ENCODE measurements around the gene ADAMTSL4. TPM values are rescaled to one million over a fixed set of nuclear protein-coding genes. Genes with fewer than 3 reads are reported as not detected.
"Not testable (repeated sequence)": the region's sequence is repeated elsewhere in the genome, so short reads cannot be mapped to it uniquely, and the experiment has no call there.

Gene ADAMTSL4
- polyA plus RNA-seq, 1 experiment, result 8.6 TPM

DNA sequence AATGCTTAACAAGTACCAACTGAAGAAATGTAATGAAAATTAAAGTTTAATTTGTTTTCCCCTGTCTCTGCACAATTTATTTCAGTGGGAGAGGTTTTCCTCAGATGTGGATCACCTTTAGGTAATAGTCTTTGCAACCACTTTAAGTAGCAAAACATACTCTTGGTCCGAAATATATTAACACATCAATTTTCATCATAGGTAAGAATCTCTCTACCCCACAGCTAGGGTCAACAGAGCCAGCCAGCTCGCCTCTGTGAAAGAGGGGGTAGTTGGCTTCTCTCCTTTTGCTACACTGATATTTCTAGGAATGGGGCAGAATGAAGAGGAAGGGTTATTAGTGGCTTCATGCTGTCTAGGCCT, 55.0 kb downstream of the ADAMTSL4 start:
- Histone ChIP-seq H3K36me3 (ENCODE audit: control insufficient read depth, insufficient read depth, low read length) (no peaks in the 10 kb centered on the region), H3K4me3 (ENCODE audit: low read depth, low read length) (no peak overlapping the region), H3K27me3 (ENCODE audit: control insufficient read depth, insufficient read depth, low read length) (no peaks in the 10 kb centered on the region)
- POLR2A ChIA-PET, result interaction anchor here (0.5 to 1.0 kb wide), 2 partner anchors 25 to 26 kb away, joined by 3 read pairs; partner anchors contain the start of genes ENSA and MCL1
- CTCF ChIA-PET, result interaction anchor here (1.0 kb wide), 1 partner anchor 44 kb away, joined by 4 read pairs; no protein-coding TSS in a partner anchor
- DNase-seq (ENCODE audit: low read depth), result no peak
- TF ChIP-seq, protein P1, sequence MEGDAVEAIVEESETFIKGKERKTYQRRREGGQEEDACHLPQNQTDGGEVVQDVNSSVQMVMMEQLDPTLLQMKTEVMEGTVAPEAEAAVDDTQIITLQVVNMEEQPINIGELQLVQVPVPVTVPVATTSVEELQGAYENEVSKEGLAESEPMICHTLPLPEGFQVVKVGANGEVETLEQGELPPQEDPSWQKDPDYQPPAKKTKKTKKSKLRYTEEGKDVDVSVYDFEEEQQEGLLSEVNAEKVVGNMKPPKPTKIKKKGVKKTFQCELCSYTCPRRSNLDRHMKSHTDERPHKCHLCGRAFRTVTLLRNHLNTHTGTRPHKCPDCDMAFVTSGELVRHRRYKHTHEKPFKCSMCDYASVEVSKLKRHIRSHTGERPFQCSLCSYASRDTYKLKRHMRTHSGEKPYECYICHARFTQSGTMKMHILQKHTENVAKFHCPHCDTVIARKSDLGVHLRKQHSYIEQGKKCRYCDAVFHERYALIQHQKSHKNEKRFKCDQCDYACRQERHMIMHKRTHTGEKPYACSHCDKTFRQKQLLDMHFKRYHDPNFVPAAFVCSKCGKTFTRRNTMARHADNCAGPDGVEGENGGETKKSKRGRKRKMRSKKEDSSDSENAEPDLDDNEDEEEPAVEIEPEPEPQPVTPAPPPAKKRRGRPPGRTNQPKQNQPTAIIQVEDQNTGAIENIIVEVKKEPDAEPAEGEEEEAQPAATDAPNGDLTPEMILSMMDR (IDR thresholded peaks at IDR 0.05; ENCODE audit: insufficient read depth, low read depth, low read length), result no peak

DNA sequence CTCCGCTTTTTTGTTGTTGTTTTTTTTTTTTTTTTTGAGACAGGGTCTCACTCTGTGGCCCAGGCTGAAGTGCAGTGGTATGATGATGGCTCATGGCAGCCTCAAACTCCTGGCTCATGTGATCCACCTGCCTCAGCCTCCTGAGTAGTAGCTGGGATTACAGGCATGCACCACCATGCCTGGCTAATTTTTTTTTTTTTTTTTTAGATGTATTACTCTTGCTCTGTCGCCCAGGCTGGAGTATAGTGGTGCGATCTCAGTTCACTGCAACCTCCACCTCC, 56.2 kb downstream of the ADAMTSL4 start:
- H3K27me3 ChIP-seq (ENCODE audit: control insufficient read depth, insufficient read depth, low read length); POLR2A ChIA-PET; DNase-seq (ENCODE audit: low read depth); H3K4me3 ChIP-seq (ENCODE audit: low read depth, low read length); H3K36me3 ChIP-seq (ENCODE audit: control insufficient read depth, insufficient read depth, low read length): not testable (repeated sequence)
- CTCF ChIA-PET, result interaction anchor here (0.6 kb wide), 2 partner anchors 281 to 589 kb away, joined by 3 read pairs; partner anchors contain the start of gene CTXND2

DNA sequence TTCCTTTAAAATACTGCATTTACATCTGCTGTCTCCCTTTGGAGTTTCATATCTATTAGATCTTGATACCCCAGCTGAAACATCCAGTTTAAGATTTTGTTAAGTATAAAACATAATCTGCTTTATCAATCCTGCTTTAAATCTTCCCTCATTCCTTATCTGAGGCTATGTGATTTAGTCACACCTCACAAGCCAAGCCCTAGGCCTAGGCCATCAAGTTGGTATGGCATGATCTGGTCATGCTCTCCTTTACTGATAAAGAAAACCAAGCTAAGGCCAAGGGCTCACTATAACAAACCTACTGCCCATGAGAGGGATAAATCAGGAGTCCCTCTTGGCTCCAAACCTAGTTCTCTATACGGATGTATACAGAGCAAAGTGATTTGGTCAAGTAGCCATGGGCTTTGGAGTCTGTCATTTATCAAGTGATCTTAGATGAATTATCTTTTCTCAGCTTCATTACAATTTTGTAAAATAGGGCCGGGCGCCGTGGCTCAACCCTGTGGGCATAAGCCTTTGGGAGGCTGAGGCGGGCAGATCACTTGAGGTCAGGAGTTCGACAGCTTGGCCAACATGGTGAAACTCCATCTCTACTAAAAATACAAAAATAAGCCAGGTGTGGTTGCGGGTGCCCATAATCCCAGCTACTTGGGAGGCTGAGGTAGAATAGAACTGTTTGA, 57.4 kb downstream of the ADAMTSL4 start:
- H3K4me3 ChIP-seq (ENCODE audit: low read depth, low read length), result no peak overlapping the region
- ChIA-PET POLR2A (no interaction called here), CTCF (interaction anchor here (1.0 to 4.2 kb wide), 2 partner anchors 13 to 16 kb away, joined by 3 to 12 read pairs; no protein-coding TSS in a partner anchor)
- no peaks in the 10 kb centered on the region for H3K27me3 ChIP-seq (ENCODE audit: control insufficient read depth, insufficient read depth, low read length)
- TF ChIP-seq, protein P1 (IDR thresholded peaks at IDR 0.05; ENCODE audit: insufficient read depth, low read depth, low read length), result no peak
- no peaks in the 10 kb centered on the region for H3K36me3 ChIP-seq (ENCODE audit: control insufficient read depth, insufficient read depth, low read length)
- no peak for DNase-seq (ENCODE audit: low read depth)

DNA sequence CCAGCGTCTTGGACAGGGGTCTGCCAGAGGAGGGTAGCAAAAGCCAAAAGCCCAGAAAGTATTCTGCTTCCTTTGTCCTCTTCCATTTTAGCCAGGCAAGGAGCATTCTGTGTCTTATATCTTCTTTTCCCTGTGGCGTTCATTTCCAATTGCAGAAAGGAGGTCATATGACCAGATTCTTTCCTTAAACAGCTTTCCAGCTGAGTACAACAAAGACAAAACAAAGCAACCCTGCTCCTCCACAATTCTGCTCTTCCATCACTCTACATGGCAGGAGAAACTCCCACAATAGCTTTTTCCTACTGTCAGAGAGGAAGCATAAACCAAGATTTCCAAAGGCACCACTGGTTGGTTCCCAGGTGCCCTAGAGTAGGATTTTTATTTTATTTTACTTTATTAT, 60.5 kb downstream of the ADAMTSL4 start:
- TF ChIP-seq, protein P1 (IDR thresholded peaks at IDR 0.05; ENCODE audit: insufficient read depth, low read depth, low read length), result no peak
- ChIA-PET POLR2A (interaction anchor here (0.6 kb wide), 1 partner anchor 366 kb away, joined by 4 read pairs; no protein-coding TSS in a partner anchor), CTCF (interaction anchor here (0.8 to 4.2 kb wide), 5 partner anchors 10 to 126 kb away, joined by 3 to 12 read pairs (median 4); partner anchors contain the start of gene MCL1)
- H3K4me3 ChIP-seq (ENCODE audit: low read depth, low read length), result no peak overlapping the region
- no peak for DNase-seq (ENCODE audit: low read depth)
- no peaks in the 10 kb centered on the region for H3K36me3 ChIP-seq (ENCODE audit: control insufficient read depth, insufficient read depth, low read length)
- no peaks in the 10 kb centered on the region for H3K27me3 ChIP-seq (ENCODE audit: control insufficient read depth, insufficient read depth, low read length)

Small RNA genes within 50 kb of the gene (small RNA-seq; reads per million reads assigned to genes)
- gene MIR4257 (ENCODE audit: insufficient read length, low read depth, low replicate concordance) (not detected), gene RF00015 (ENCODE audit: insufficient read length, low read depth, low replicate concordance) (not detected), gene RF00561 (ENCODE audit: insufficient read length, low read depth, low replicate concordance) (not detected), gene RN7SL473P (ENCODE audit: insufficient read length, low read depth, low replicate concordance) (not detected), gene RN7SL600P (ENCODE audit: insufficient read length, low read depth, low replicate concordance) (not detected)

Other genes with a start within 250 kb of the ADAMTSL4 start
- gene PRPF3, start 227.9 kb upstream of the ADAMTSL4 start, polyA plus RNA-seq (2011; rRNA removed), result 20.5 and 25.5 TPM in 2 replicates
- 15.1 and 16.4 TPM in 2 replicates for gene RPRD2, start 185.3 kb upstream of the ADAMTSL4 start, polyA plus RNA-seq (2011; rRNA removed)
- 12.6 and 17.7 TPM in 2 replicates for gene TARS2, start 62.0 kb upstream of the ADAMTSL4 start, polyA plus RNA-seq (2011; rRNA removed)
- 108 and 204 TPM in 2 replicates for gene ECM1, start 41.3 kb upstream of the ADAMTSL4 start, polyA plus RNA-seq (2011; rRNA removed)
- gene FALEC, start 33.7 kb upstream of the ADAMTSL4 start, polyA plus RNA-seq (2011; rRNA removed), result 0.17 TPM in 1 of 2 replicates, not detected in the other
- gene MCL1, start 30.2 kb downstream of the ADAMTSL4 start, polyA plus RNA-seq (2011; rRNA removed), result 45.4 and 80.5 TPM in 2 replicates
- gene ENSA, start 80.2 kb downstream of the ADAMTSL4 start, polyA plus RNA-seq (2011; rRNA removed), result 35.8 and 47.2 TPM in 2 replicates
- gene GOLPH3L, start 147.7 kb downstream of the ADAMTSL4 start, polyA plus RNA-seq (2011; rRNA removed), result 14.6 and 30.9 TPM in 2 replicates
- gene HORMAD1, start 171.5 kb downstream of the ADAMTSL4 start, polyA plus RNA-seq (2011; rRNA removed), result 0.07 and 0.10 TPM in 2 replicates
- 1.1 and 1.5 TPM in 2 replicates for gene CTSS, start 216.4 kb downstream of the ADAMTSL4 start, polyA plus RNA-seq (2011; rRNA removed)

Data from BJ (cell line).